HL-60 (cell line): ENCODE data around the gene ANKRD18A.
"Not testable (repeated sequence)": the region's sequence is repeated elsewhere in the genome, so short reads cannot be mapped to it uniquely, and the experiment has no call there.

Experiments
- CTCF ChIP-seq: IDR thresholded peaks from one replicate; pipeline ENCODE4 v1.5.1; 2011; ENCODE audit warnings: low read length, control low read depth, inconsistent platforms; ENCODE audit not compliant: insufficient read depth
- GABPA ChIP-seq: IDR thresholded peaks from 2 replicates; pipeline ENCODE4 v1.6.1; 2012; ENCODE audit warnings: low read depth
- POLR2AphosphoS5 ChIP-seq: IDR thresholded peaks from 2 replicates; pipeline ENCODE4 v1.6.1; 2012; ENCODE audit warnings: low read depth
- REST ChIP-seq: IDR thresholded peaks from 2 replicates; pipeline ENCODE4 v1.6.1; 2012; ENCODE audit warnings: low read depth; ENCODE audit not compliant: insufficient replicate concordance
- SPI1 ChIP-seq: IDR thresholded peaks from 2 replicates; pipeline ENCODE4 v1.6.1; 2012; ENCODE audit warnings: low read depth, mild to moderate bottlenecking, borderline replicate concordance

- not testable (repeated sequence) for TF ChIP-seq CTCF, POLR2AphosphoS5, SPI1, REST, GABPA
These were observed 73.8 kb downstream of the ANKRD18A start for GRCh38 chr9:38546497-38547163.
